DOHH2 (cell line): Measurements from ENCODE around the gene SWSAP1.

Experiments used
- H3F3A ChIP-seq: fragments of 200-600 bp; sonication (generic), shearing (Covaris generic); 2 replicates; pipeline ENCODE4 v1.6.0; 2016; ENCODE audit warnings: antibody characterized with exemption, mild to moderate bottlenecking; ENCODE audit not compliant: control insufficient read depth, insufficient read depth
- H3K27ac ChIP-seq: fragments of 200-600 bp; sonication (generic); 2 replicates; pipeline ENCODE4 v1.5.1; 2014; ENCODE audit warnings: low read depth, mild to moderate bottlenecking, low read length, moderate library complexity
- H3K27me3 ChIP-seq: fragments of 200-600 bp; sonication (generic); 2 replicates; pipeline ENCODE4 v1.6.1; 2014; ENCODE audit warnings: mild to moderate bottlenecking, low read length, mixed read lengths; ENCODE audit not compliant: control insufficient read depth
- H3K36me3 ChIP-seq: fragments of 200-600 bp; sonication (generic); 2 replicates; pipeline ENCODE4 v1.6.1; 2014; ENCODE audit warnings: mild to moderate bottlenecking, low read length, moderate library complexity, mixed read lengths; ENCODE audit not compliant: control insufficient read depth
- H3K4me1 ChIP-seq: fragments of 200-600 bp; sonication (generic); 2 replicates; pipeline ENCODE4 v1.6.1; 2014; ENCODE audit warnings: mild to moderate bottlenecking, low read length, mixed read lengths; ENCODE audit not compliant: control insufficient read depth
- H3K4me2 ChIP-seq: fragments of 200-600 bp; sonication (generic); 2 replicates; pipeline ENCODE4 v1.6.0; 2014; ENCODE audit warnings: mild to moderate bottlenecking, low read length, moderate library complexity
- H3K4me3 ChIP-seq: fragments of 200-600 bp; sonication (generic); 2 replicates; pipeline ENCODE4 v1.5.1; 2014; ENCODE audit warnings: mild to moderate bottlenecking, low read length, mixed read lengths
- H3K79me2 ChIP-seq: fragments of 200-600 bp; sonication (generic); 2 replicates; pipeline ENCODE4 v1.6.1; 2014; ENCODE audit warnings: mild to moderate bottlenecking, low read length, mixed read lengths; ENCODE audit not compliant: control insufficient read depth
- H3K9me2 ChIP-seq: fragments of 200-600 bp; sonication (generic); replicated peaks from 2 replicates; pipeline ENCODE4 v1.6.1; 2014; ENCODE audit warnings: mild to moderate bottlenecking, low read length, mixed read lengths; ENCODE audit not compliant: control insufficient read depth
- H3K9me3 ChIP-seq: fragments of 200-600 bp; sonication (generic); 2 replicates; pipeline ENCODE4 v1.6.1; 2014; ENCODE audit warnings: antibody characterized with exemption, low read length, mixed read lengths; ENCODE audit not compliant: control insufficient read depth, insufficient read depth
- H4K20me1 ChIP-seq: fragments of 200-600 bp; sonication (generic); 2 replicates; pipeline ENCODE4 v1.6.0; 2014; ENCODE audit warnings: low read depth, mild to moderate bottlenecking, antibody characterized with exemption, low read length, moderate library complexity; ENCODE audit not compliant: control insufficient read depth, insufficient read depth
- CTCF ChIP-seq: fragments of 200-600 bp; sonication (generic); IDR thresholded peaks from one replicate; pipeline ENCODE4 v1.5.1; 2014; ENCODE audit warnings: antibody characterized with exemption, mild to moderate bottlenecking, low read depth, low read length; ENCODE audit not compliant: poor library complexity, severe bottlenecking
- EZH2phosphoT487 ChIP-seq: fragments of 200-600 bp; sonication (generic); IDR thresholded peaks from 2 replicates; pipeline ENCODE4 v1.6.1; 2017; ENCODE audit warnings: borderline replicate concordance, mild to moderate bottlenecking, antibody characterized with exemption, low read length, moderate library complexity, mixed read lengths

The SWSAP1 gene

GRCh38 chr19:11400798-11401197 is 26.3 kb downstream of the SWSAP1 start:
- no peaks in the 10 kb centered on the region for H3K9me3 ChIP-seq
- H3K4me1 ChIP-seq = no peaks in the 10 kb centered on the region
- no peaks in the 10 kb centered on the region for H3K79me2 ChIP-seq
- H3K27me3 ChIP-seq = no peaks in the 10 kb centered on the region
- no peak overlapping the region for H3K27ac ChIP-seq
- TF ChIP-seq EZH2phosphoT487 (no peak), CTCF (no peak)
- H3K36me3 ChIP-seq = no peaks in the 10 kb centered on the region
- no peak overlapping the region for H3K4me3 ChIP-seq
- no peak overlapping the region for H3K4me2 ChIP-seq
- H3F3A ChIP-seq = no peaks in the 10 kb centered on the region
- no peaks in the 10 kb centered on the region for H4K20me1 ChIP-seq
- no peaks in the 10 kb centered on the region for H3K9me2 ChIP-seq

- Histone ChIP-seq H3K36me3 (no peaks in the 10 kb centered on the region), H3K4me3 (no peak overlapping the region), H3K4me1 (no peaks in the 10 kb centered on the region), H3K9me2 (no peaks in the 10 kb centered on the region), H4K20me1 (no peaks in the 10 kb centered on the region), H3K79me2 (no peaks in the 10 kb centered on the region), H3K27me3 (no peaks in the 10 kb centered on the region), H3K9me3 (no peaks in the 10 kb centered on the region), H3K4me2 (no peak overlapping the region), H3F3A (no peaks in the 10 kb centered on the region), H3K27ac (no peak overlapping the region)
- TF ChIP-seq CTCF (no peak), EZH2phosphoT487 (no peak)
Measured at GRCh38 chr19:11401808-11402543, 27.5 kb downstream of the SWSAP1 start.

- Histone ChIP-seq H3K36me3 (no peaks in the 10 kb centered on the region), H3K9me3 (no peaks in the 10 kb centered on the region), H3K9me2 (no peaks in the 10 kb centered on the region), H3K4me2 (no peak overlapping the region), H3K27me3 (no peaks in the 10 kb centered on the region), H3K4me1 (no peaks in the 10 kb centered on the region), H3K4me3 (no peak overlapping the region), H3K27ac (no peak overlapping the region), H3K79me2 (no peaks in the 10 kb centered on the region), H4K20me1 (no peaks in the 10 kb centered on the region), H3F3A (no peaks in the 10 kb centered on the region)
- TF ChIP-seq CTCF (no peak), EZH2phosphoT487 (no peak)
Measured at GRCh38 chr19:11404588-11405222, 30.2 kb downstream of the SWSAP1 start.
